NCI-H1436 treated with DMSO at 0.1 percent for 48 hours (cell line): ENCODE data around the gene SPTBN2.

Experiments
- DNase-seq: peaks from one replicate; lab custom pipeline; 2025; lab: John Stamatoyannopoulos, UW

SPTBN2 gene

DNA sequence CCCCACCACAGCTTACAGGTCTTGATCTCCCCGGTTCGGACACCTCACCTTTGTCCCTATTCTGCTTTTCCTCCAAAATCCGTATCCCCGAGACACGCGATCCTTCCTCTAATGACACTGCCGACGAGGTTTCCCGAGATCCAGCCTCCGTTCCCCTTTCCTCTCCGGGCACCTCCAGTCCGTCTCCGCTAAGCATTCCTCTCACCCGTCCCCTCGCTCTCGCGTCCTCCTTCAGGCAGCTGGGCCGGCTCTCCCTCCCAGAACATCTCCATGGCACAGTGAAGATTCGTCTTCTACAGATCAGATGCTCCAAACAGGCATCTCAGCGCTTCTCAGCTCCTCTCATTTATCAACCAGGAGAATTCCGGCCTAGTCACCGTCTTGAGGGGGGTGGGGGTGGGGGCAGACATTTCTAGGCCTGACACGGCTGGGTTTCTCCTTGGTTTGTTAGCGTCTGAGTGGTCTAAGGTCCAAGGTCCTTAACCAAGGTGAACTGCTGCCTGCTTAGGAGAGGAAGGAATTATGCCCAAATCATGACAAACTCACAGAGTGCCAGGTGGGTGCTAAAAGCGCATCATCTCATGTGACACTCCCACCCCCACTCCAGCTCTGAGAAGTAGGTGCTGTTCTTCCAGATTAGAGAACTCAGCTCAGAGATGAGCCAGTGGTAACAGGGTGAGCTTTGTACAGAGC, at the start of gene SPTBN2:
SPTBN2 (minus strand) TSS at position 524 of the 693 bp plus-strand sequence. CDS start 7,976 bp downstream, outside the sequence.
- no peak for DNase-seq

GRCh38 chr11:66768818-66769217, 39.8 kb upstream of the SPTBN2 start:
- no peak for DNase-seq

GRCh38 chr11:66768088-66768521, 39.1 kb upstream of the SPTBN2 start:
- no peak for DNase-seq

DNA sequence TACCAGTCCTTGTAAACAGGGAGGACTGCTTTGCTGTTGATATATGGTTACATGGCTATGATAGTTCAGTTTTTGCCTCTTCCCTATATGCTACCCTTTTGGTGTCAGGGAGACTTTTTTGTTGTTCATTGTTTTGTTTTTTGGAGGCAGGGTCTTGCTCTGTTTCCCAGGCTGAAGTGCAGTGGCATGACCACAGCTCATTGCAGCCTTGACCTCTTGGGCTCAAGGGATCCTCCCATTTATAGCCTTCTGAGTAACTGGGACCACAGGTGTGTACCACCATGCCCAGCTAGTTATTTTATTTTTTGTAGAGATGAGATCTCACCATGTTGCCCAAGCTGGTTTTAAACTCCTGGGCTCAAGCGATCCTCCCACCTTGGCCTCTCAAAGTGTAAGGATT, 38.6 kb upstream of the SPTBN2 start:
- no peak for DNase-seq

- DNase-seq = no peak
These were observed 37.7 kb upstream of the SPTBN2 start for GRCh38 chr11:66766681-66767080.

- no peak for DNase-seq
These were observed 33.1 kb upstream of the SPTBN2 start for GRCh38 chr11:66762088-66762487.

- no peak for DNase-seq
These were observed 23.1 kb upstream of the SPTBN2 start for GRCh38 chr11:66752148-66752547.

- DNase-seq = no peak
These were observed 20.1 kb upstream of the SPTBN2 start for GRCh38 chr11:66749091-66749490.

DNA sequence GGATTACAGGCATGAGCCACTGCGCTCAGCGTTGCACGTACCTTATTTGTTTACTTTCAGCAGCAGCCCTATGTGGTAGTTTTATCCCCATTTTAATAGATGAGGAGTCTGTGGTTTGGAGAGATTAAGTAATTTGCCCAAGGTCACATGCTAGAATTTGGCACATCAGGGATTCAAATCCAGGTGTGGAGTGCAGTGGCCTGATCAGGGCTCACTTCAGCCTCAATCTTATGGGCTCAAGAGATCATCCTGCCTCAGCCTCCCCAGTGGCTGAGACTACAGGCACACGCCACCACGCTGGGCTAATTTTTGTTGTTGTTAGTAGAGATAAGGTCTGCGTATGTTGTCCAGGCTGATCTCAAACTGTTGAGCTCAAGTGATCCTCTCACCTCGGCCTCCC, 18.5 kb upstream of the SPTBN2 start:
- no peak for DNase-seq

GRCh38 chr11:66745356-66746235, 16.6 kb upstream of the SPTBN2 start:
- DNase-seq = no peak

DNA sequence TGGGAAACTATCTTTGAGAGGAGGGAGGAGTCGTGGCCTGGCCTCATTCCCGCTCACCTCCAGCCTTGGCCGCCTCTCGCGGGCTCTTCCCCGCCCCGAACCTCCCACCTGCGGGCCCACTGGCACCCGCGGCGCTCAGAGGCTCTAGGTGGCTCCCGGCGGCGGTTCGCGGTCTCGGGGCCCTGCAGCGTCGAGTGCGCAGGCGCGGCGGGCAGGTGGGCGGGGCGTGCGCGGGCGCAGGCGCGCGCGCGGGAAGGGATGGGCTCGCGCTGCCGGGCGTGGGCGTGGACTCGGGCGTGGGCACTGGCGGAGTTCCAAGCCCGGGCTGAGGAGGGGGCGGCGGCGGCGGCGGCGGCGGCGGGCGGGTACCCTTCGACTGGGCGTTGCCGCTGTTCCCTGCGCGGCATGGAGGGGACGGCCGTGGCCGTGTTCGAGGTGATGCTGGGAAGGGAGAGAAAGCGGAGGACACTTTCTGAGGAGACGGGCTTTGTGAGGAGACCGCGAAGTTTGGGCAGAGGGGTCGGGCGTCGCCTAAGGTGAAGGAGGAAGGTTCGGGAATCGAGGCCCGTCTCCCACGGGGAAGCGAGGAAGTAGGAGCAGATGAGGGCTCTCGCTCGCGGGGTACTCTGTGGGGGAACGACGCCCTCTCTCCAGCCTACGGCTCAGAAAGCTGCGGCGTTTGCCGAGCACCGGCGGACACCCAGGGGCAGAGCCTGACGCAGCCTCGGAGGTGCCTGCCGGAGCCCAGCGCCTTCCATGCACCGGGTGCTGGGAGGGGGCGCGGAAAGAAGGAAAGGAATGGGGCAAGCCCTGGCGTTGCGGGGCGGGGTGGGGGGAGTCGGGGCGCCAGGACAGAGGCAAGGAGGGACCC, 15.7 kb upstream of the SPTBN2 start:
- no peak for DNase-seq

GRCh38 chr11:66743271-66743968, 14.4 kb upstream of the SPTBN2 start:
- no peak for DNase-seq

GRCh38 chr11:66741153-66741552, 12.1 kb upstream of the SPTBN2 start:
- DNase-seq = no peak

- no peak for DNase-seq
These were observed 11.0 kb upstream of the SPTBN2 start for GRCh38 chr11:66739983-66740382.

GRCh38 chr11:66734215-66734614, 5.2 kb upstream of the SPTBN2 start:
- DNase-seq = no peak

DNA sequence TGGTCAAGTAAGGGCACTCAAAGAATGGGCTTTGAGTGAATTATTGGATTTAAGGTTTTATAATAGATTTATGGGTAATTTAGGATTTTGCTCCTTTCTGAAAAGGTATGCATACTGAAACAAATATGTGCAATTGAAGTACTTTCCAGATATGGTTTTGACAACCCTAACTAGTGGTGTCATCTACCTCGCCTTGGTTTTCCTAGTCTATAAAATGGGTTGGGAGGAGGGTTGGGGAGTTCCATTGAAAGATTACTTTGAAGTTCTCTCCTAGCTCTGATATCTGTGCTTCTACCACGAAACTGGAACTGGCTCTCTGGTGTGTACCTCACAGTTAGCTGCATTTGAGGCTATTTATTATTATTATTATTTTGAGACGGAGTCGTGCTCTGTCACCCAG, 431 bp upstream of the SPTBN2 start:
- DNase-seq = no peak

DNA sequence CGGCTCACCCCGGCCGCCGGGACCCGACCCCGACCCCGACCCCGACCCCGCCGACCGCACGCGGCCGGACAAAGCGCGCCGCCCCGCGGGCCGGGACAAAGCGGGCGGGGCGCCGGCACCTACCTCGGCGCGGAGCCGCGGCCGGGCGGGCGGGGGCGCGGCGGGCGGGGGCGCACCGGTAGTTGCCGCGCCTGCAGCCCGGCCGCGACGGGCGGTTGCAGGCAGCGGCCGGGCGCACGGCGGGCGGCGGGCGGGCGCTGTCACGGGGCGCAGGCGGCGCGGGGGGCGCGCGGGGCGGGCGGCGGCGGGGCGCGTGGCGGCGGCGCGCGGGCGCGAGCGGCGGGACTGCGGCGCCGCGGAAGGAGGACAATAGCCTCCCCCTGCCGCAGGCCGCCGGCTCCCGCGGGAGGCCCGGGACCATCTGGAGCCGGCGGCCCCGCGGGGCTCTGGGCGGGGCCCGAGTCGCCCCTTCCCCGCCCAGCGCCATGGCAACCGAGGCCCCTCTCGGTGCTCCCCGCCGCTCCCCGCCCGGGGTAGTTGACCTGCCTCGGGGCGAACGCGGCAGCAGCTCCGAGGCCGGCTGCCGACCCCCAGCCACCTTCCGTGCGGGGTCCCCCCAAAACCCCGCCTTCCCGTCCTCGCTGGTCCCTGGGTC, 851 bp downstream of the SPTBN2 start:
- DNase-seq = no peak

- no peak for DNase-seq
These were observed 1.6 kb downstream of the SPTBN2 start for GRCh38 chr11:66727282-66728037.

DNA sequence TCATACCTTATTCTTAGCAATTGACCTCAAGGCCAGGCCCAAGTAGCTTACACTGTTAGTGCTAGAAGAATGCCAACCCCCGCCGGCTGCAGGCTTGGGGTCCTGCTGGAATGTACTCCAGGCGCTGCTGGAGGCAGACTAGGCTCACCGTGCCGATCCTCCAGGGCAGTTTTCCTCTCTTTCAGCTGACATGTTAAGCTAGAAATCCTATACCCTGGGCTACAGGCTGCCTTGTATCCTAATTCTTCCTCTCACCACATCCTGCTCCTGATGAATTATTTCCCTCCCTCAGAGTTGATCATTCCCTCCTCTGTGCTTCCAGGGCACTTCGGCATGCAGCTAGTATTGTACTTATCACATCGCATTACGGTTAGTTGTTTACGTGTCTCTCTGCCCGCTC, 3.4 kb downstream of the SPTBN2 start:
- no peak for DNase-seq

GRCh38 chr11:66725114-66725513, 3.9 kb downstream of the SPTBN2 start:
- no peak for DNase-seq
